Adipocyte (in vitro differentiated cells): ENCODE data around the gene STAB2.

Experiments
- DNase-seq: peaks from one replicate; pipeline ENCODE4 v3.0.0-alpha.2; 2015; ENCODE audit warnings: low read depth
- H3K27me3 ChIP-seq: replicated peaks from 2 replicates; pipeline ENCODE4 v1.7.0; 2013; ENCODE audit warnings: mild to moderate bottlenecking, low read length, moderate library complexity; ENCODE audit not compliant: control insufficient read depth, insufficient read depth
- H3K36me3 ChIP-seq: 2 replicates; pipeline ENCODE4 v1.7.0; 2013; ENCODE audit warnings: low read length, mild to moderate bottlenecking, moderate library complexity; ENCODE audit not compliant: control insufficient read depth, insufficient read depth, severe bottlenecking
- H3K4me1 ChIP-seq: 2 replicates; pipeline ENCODE4 v1.7.0; 2013; ENCODE audit warnings: mild to moderate bottlenecking, low read length, moderate library complexity; ENCODE audit not compliant: control insufficient read depth, insufficient read depth
- H3K4me3 ChIP-seq: 2 replicates; pipeline ENCODE4 v1.7.0; 2013; ENCODE audit warnings: mild to moderate bottlenecking, low read length, moderate library complexity
- H3K9ac ChIP-seq: 2 replicates; pipeline ENCODE4 v1.7.0; 2013; ENCODE audit warnings: mild to moderate bottlenecking, low read length, moderate library complexity
- H3K9me3 ChIP-seq: 2 replicates; pipeline ENCODE4 v1.7.0; 2013; ENCODE audit warnings: mild to moderate bottlenecking, low read length, moderate library complexity; ENCODE audit not compliant: control insufficient read depth

Gene STAB2

GRCh38 chr12:103769240-103769945 is 182.3 kb downstream of the STAB2 start:
- Histone ChIP-seq H3K36me3 (peaks cover 41% of the 10 kb centered on the region), H3K9ac (no peak overlapping the region), H3K9me3 (no peaks in the 10 kb centered on the region), H3K27me3 (no peaks in the 10 kb centered on the region), H3K4me1 (peaks cover 15% of the 10 kb centered on the region), H3K4me3 (no peak overlapping the region)
- DNase-seq: no peak

GRCh38 chr12:103771466-103771865 is 184.4 kb downstream of the STAB2 start:
- DNase-seq: peak; percentile 66
- Histone ChIP-seq H3K4me3 (no peak overlapping the region), H3K4me1 (peaks cover 15% of the 10 kb centered on the region), H3K9ac (no peak overlapping the region), H3K9me3 (no peaks in the 10 kb centered on the region), H3K27me3 (no peaks in the 10 kb centered on the region), H3K36me3 (peaks cover 41% of the 10 kb centered on the region)

DNA sequence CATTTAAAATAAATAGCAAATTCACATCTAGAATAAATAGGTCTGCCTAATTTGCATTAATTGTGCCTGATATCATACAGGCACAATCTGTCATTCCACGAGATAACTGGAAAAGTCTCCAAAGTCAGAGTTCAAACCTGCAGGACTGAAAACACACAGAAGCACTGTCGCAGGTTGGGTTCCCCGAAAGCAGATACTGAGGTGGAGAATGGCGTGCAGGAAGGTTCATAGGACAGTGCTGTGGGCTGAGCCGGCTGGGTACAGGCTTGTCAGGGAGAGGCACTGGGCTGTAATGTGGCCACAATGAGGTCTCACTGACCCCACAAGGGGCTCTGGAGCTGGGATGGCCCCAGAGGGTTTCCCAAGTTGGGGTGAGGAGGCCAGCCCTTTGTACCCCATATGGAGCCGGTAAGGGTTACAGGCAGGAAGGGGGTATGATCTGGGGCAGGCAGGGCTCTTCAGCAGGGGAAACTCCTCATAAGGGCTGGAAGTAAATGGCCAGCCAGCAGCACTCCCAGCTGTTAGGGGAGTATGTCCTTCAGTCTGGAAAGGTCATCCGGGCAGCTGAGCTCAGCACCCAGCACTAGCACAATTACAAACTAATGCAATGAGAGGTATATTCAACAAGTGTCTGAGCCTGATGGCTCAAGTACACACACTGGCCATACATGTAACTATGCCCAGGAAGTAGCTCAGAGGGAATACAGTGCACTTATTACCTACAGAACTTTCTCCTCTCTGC is 185.5 kb downstream of the STAB2 start:
- Histone ChIP-seq H3K4me3 (no peak overlapping the region), H3K27me3 (no peaks in the 10 kb centered on the region), H3K9ac (no peak overlapping the region), H3K4me1 (peaks cover 15% of the 10 kb centered on the region), H3K36me3 (peaks cover 48% of the 10 kb centered on the region), H3K9me3 (no peaks in the 10 kb centered on the region)
- DNase-seq: no peak

- H3K27me3 ChIP-seq: no peaks in the 10 kb centered on the region
- no peaks in the 10 kb centered on the region for H3K9me3 ChIP-seq
- no peak for DNase-seq
- no peak overlapping the region for H3K9ac ChIP-seq
- H3K4me3 ChIP-seq: no peak overlapping the region
- peaks cover 15% of the 10 kb centered on the region for H3K4me1 ChIP-seq
- H3K36me3 ChIP-seq: peaks cover 54% of the 10 kb centered on the region
Measured at GRCh38 chr12:103773109-103773910, 186.2 kb downstream of the STAB2 start.

DNA sequence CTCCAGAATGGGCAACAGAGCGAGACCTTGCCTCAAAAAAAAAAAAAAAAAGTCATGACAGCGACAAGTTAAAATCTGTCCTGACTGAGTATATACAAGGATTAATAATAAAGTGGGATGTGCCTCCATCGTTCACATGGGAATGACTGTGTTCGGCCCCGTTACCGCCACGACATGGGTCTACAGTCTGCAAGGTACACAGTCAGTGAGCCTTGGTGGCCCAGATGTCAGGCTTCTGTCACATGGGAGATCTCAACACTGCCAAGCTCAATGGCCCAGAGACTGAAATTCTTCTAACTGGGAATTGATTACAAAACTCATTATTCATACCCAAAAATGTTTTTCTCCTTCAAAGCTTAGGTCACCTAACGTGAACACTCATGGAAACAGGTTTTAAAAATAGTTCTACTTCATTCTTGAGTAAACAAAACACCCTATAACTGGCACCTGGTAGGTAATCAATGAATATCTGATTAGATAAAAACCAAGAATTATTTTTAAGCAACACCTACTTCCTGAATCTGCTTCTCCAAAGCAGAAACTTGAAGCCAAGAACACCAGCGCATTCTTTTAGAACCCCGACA is 188.0 kb downstream of the STAB2 start:
- Histone ChIP-seq H3K27me3 (no peaks in the 10 kb centered on the region), H3K9me3 (no peaks in the 10 kb centered on the region), H3K4me1 (peaks cover 24% of the 10 kb centered on the region), H3K36me3 (peaks cover 53% of the 10 kb centered on the region), H3K4me3 (no peak overlapping the region), H3K9ac (no peak overlapping the region)
- no peak for DNase-seq

DNA sequence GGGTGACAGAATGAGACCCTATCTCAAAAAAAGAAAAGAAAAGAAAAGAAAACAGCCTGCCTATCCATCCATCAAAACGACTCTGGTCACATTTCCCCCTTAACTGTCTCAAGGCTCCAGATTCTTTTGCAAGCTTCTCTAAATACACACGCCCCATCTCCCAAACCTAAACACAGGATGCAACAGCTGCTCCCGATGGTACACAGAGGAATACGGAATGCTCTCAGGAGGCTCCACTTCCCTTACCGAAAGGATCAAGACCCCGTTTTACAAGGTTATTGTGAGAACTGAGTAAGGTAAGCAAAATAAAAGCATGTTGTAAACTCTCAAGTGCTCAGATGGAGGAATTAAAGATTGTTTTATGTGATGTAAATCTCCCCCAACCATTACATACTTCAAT is 191.7 kb downstream of the STAB2 start:
- H3K36me3 ChIP-seq: peaks cover 57% of the 10 kb centered on the region

GRCh38 chr12:103779410-103780092 is 192.5 kb downstream of the STAB2 start:
- no peak overlapping the region for H3K4me3 ChIP-seq
- H3K4me1 ChIP-seq: peaks cover 15% of the 10 kb centered on the region
- no peaks in the 10 kb centered on the region for H3K9me3 ChIP-seq
- peaks cover 65% of the 10 kb centered on the region for H3K36me3 ChIP-seq
- H3K9ac ChIP-seq: no peak overlapping the region
- no peaks in the 10 kb centered on the region for H3K27me3 ChIP-seq
- DNase-seq: peak; percentile 28

More for the DNA sequence above, 191.7 kb downstream of the STAB2 start:
- DNase-seq: no peak
- H3K4me1 ChIP-seq: peaks cover 19% of the 10 kb centered on the region
- no peaks in the 10 kb centered on the region for H3K27me3 ChIP-seq
- no peaks in the 10 kb centered on the region for H3K9me3 ChIP-seq
- no peak overlapping the region for H3K4me3 ChIP-seq
- no peak overlapping the region for H3K9ac ChIP-seq

- DNase-seq: peak; percentile 18
Measured at GRCh38 chr12:103780093-103780440, 193.0 kb downstream of the STAB2 start.

GRCh38 chr12:103780992-103781391 is 193.9 kb downstream of the STAB2 start:
- no peak for DNase-seq
- no peaks in the 10 kb centered on the region for H3K9me3 ChIP-seq
- no peak overlapping the region for H3K9ac ChIP-seq
- peaks cover 15% of the 10 kb centered on the region for H3K4me1 ChIP-seq
- no peaks in the 10 kb centered on the region for H3K27me3 ChIP-seq
- no peak overlapping the region for H3K4me3 ChIP-seq
- peaks cover 62% of the 10 kb centered on the region for H3K36me3 ChIP-seq

More at GRCh38 chr12:103780093-103780440, 193.0 kb downstream of the STAB2 start:
- Histone ChIP-seq H3K4me1 (peaks cover 15% of the 10 kb centered on the region), H3K27me3 (no peaks in the 10 kb centered on the region), H3K9ac (no peak overlapping the region), H3K36me3 (peaks cover 68% of the 10 kb centered on the region), H3K4me3 (no peak overlapping the region), H3K9me3 (no peaks in the 10 kb centered on the region)

DNA sequence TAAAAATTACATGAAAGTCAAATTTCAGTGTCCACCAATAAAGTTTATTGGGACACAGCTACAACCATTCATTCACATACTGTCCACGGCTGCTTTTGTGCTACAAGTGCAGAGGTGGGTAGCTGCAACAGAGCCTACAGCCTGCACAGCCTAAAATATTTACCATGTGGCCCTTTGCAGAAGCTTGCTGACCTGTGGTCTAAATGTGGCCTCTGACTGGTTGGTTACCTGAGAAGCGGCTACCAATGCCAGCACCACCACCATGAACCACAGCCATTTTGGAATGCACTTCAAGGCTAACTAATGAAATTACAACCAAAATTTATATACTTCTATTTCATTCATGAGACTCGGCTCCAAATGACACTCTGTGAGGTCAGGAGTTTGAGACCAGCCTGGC is 195.3 kb downstream of the STAB2 start:
- Histone ChIP-seq H3K9ac (no peak overlapping the region), H3K4me1 (peaks cover 15% of the 10 kb centered on the region), H3K9me3 (no peaks in the 10 kb centered on the region), H3K27me3 (no peaks in the 10 kb centered on the region), H3K4me3 (no peak overlapping the region), H3K36me3 (peaks cover 55% of the 10 kb centered on the region)
- no peak for DNase-seq
